ENCODE results near the gene KLHL4.
"Not testable (repeated sequence)": the region's sequence is repeated elsewhere in the genome, so short reads cannot be mapped to it uniquely, and the experiment has no call there.

KLHL4 gene

GRCh38 chrX:87517571-87518141 lies at the start of gene KLHL4:
KLHL4 (plus strand) TSS chrX:87517802; CDS start chrX:87517894, 92 bp downstream.
- DNase-seq = no peak

- DNase-seq = no peak
These were observed 48.7 kb upstream of the KLHL4 start for GRCh38 chrX:87468941-87469340.

- DNase-seq = no peak
These were observed 41.8 kb upstream of the KLHL4 start for GRCh38 chrX:87475793-87476192.

GRCh38 chrX:87478703-87479102 lies 38.9 kb upstream of the KLHL4 start:
- DNase-seq = not testable (repeated sequence)

DNA sequence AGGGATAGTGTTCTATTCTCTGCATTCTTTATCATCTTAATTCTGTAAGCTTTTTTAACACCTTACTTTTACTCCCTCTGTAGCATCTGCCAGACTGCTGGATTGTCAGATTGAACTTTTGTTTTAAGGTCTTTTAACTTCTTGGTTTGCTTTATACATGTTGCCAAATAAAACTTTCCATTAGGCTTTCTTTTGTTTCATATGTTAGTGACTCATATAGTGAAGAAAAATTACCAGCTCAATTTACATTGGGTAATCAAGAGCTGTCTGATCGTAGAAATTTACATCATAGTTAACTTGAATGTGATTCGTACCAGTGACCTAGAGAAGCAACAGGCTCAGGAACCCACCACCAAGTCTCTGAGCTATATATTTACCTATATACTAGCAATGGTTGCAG lies 28.5 kb upstream of the KLHL4 start:
- no peak for DNase-seq

DNA sequence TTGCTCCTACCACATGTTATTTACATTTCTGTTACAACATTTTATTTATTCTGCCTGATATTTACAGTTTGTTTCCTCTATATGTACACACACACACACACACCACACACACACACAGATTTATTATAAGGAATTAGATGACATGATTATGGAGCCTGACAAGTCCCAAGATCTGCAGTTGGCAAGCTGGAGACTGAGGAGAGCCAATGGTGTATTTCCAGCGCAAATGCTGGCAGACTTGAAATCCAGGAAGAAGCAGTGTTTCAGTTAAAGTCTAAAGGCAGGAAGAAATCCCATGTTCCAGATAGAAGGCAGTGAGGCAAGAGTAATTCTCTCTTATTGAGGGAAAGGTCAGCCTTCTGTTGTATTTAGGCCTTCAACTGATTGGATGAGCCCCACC lies 1.8 kb upstream of the KLHL4 start:
- no peak for DNase-seq

DNA sequence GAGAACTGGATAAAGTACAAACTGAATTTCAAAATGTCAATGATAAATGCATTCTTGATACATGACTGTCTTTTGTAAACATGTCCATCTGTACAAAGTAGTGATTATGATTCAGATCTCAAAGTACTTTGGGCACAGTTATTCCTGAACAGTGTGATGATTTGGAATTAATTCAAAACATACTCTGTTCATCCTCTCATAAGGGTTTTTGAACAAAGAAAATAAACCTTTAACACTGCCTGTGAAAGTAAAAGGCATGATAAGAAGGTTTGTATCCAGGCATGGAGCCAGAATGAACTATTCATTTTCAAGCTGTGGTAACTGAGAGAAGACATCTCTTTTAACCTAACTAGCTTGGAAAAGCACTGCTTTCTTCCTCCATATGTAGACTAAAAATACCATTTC lies 883 bp upstream of the KLHL4 start:
- DNase-seq = no peak

DNA sequence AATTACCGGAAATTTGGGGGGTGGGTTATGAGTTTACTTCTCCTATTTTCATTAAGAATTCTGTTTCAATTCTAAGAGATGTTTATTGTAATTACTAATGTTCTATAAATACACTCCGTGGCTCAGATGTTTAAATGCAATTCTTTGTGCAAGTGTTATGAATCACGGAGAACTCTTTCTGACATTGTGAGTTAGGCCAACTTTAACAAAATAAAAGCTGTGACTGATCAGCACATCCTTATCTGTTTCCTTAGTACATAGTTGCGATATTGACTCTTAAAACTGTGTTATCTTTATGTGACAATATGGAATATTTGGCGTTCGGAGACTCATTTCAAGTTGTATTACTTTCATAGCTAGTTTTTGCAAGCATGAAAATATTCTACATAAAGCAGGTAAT lies 902 bp downstream of the KLHL4 start:
- DNase-seq = no peak

- no peak for DNase-seq
These were observed 8.2 kb downstream of the KLHL4 start for GRCh38 chrX:87525771-87526229.

GRCh38 chrX:87526281-87526680 lies 8.7 kb downstream of the KLHL4 start:
- no peak for DNase-seq

GRCh38 chrX:87528487-87528886 lies 10.9 kb downstream of the KLHL4 start:
- DNase-seq = no peak

DNA sequence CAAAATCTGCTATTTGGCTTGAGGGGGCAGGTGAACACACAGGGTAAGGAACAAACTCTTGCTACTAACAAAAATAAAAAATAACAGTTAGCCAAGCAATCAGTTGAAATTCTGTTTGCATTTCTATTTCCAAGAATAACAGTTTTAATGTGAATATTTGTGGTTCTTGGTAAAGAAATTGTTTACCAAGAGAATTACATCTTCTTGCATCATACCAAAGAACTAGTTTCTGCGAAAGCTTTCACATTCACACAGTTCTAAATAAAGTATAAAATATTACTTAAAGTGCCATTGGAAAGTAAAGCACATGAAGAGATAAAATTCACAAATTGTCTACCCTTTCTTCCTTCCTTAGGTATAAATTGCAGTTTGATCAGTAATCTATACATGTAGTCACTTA lies 54.4 kb downstream of the KLHL4 start:
- no peak for DNase-seq

- no peak for DNase-seq
These were observed 55.3 kb downstream of the KLHL4 start for GRCh38 chrX:87572901-87573300.

DNA sequence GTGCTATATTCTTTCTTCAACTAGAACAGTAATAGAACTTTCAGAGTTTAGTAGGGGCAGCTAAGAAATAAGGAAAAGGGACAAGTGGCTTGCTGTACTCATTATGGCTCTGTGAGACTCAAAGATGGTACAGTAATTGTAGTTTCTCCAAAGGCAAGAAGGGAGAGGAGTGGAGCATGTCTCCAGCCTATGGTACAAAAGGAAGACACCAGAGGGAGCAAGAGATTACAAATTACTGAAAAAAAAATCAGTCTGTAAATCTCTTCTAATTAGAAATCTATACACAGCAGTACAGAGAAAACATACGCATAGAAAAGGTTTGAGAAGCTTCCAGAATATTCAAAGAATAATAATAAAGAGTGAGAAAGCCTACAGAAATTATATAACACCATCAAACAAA lies 61.4 kb downstream of the KLHL4 start:
- DNase-seq = no peak

DNA sequence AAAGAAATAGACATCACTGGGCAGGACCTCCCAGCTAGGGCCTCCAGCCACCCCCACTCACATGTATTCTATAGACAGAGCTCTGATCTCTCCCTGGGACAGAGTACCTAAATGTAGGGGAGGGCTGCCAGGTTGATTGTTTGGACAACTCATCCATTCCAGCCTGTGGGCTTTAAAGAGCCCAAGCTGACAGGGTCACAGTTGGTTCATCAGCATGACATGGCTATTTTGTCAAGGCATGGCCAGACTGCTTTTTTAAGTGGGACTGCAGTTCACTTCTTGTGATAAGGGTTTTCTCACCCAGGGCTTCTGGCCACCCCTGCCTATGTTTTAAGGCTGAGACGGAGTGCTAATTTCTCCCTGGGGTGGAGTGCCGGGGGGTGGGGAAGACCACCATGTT lies 63.3 kb downstream of the KLHL4 start:
- DNase-seq = no peak

- no peak for DNase-seq
These were observed 64.9 kb downstream of the KLHL4 start for GRCh38 chrX:87582453-87582852.

DNA sequence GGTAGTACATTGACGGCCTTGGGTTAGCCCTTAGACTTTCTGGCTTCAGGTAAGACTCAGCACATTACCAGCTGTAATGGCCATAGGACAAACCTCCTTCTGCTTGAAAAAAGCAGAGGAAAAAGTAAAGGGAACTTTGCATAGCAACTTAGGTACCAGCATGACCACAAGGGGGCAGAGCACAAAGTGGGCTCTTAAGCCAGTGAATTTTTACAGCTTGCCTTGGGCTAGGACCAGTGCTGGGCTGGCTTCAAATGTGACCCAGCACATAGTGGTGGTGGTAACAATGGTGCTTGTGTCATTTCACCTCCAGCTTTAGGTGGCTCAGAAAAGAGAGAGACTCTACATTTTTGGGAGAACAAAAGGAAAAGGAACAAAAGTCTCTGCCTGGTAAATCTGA lies 66.1 kb downstream of the KLHL4 start:
- no peak for DNase-seq

DNA sequence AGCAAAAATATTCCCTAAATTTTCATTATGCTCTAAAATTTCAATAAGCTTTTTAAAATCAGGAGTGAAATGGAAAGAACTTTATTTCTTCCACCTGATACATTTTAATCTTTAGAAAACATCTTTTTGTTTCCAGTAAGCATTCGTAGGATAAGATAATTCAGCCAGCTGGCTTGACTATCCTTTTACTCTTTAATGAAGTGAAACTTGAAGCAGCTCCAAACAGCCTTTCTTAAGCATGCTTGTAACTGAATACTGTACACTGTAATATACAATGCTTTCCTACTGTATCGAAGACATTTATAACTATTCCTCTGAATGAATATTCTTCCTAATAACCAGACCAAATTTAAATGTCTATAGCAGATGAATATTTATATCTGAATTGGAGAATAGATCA lies 98.8 kb downstream of the KLHL4 start:
- no peak for DNase-seq

GRCh38 chrX:87621697-87622096 lies 104.1 kb downstream of the KLHL4 start:
- DNase-seq = no peak

DNA sequence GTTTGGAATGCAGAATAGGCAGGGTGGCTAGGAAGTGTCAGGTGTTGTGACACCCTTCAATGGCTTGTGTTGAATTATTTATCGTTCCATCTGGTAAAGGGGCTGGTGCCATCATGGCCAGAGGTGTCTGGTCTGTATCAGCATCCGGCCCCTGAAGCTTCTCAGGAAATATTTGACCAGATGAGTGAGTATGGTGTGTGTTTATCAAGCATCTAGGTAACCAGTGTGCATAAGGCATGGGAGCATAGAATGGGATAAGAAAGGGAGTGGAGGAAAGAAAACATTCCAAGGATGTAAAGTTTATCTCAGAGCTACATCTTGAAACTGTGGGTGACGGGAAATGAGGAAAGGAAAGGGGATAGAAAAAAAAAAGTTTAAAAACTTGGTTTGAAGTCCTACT lies 109.4 kb downstream of the KLHL4 start:
- DNase-seq = no peak

GRCh38 chrX:87634361-87634760 lies 116.8 kb downstream of the KLHL4 start:
- DNase-seq = no peak

GRCh38 chrX:87636533-87636932 lies 118.9 kb downstream of the KLHL4 start:
- DNase-seq = no peak

- DNase-seq = not testable (repeated sequence)
These were observed 123.8 kb downstream of the KLHL4 start for GRCh38 chrX:87641439-87641838.

- no peak for DNase-seq
These were observed 144.2 kb downstream of the KLHL4 start for GRCh38 chrX:87661761-87662160.

DNA sequence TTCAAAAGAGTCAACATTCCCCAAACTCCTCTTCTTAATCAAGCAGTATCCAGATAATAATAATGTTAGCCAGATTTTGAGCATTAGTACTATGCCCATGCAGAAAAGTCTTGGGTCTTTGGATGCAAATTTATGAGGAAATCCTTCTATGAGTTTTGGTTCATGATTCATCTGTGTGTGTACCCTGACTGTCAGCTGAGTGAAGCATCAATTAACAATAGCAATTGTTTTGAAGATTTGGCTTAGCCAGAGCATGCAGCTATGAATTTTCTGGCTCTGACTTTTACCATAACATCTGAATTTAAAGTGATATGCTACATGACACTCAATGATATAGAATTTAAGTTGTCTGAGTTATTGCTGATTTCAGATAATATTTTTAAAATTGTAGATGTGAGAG lies 145.8 kb downstream of the KLHL4 start:
- DNase-seq = no peak

DNA sequence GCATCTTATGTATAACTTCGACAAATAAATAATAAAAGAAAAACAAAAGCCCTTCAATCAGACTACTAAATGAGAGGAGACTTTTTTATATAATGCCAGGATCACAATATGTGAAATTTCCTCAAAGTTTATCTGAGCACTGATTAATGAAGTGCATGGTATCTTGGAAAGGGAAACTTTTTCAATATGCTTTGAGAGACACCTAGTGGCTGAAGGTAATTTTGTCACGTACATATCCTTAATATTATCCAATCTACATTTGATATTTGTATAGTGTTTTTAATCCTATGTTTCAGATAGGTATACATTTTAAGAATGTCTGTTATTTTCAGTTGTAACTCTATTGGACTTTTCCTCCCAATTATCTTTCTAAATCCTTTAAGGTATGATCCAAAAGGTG lies 146.8 kb downstream of the KLHL4 start:
- DNase-seq = no peak
